WI38 (cell line): ENCODE results near the gene AUNIP.

ENCODE experiments used
- H3K4me3 ChIP-seq: 2 replicates; pipeline ENCODE4 v1.5.1; 2011; ENCODE audit warnings: low read depth, mild to moderate bottlenecking, control low read depth, low read length
- CTCF ChIP-seq: IDR thresholded peaks from 2 replicates; pipeline ENCODE4 v1.5.1; 2012; ENCODE audit warnings: low read depth, mild to moderate bottlenecking, control low read depth, low read length

Gene AUNIP

DNA sequence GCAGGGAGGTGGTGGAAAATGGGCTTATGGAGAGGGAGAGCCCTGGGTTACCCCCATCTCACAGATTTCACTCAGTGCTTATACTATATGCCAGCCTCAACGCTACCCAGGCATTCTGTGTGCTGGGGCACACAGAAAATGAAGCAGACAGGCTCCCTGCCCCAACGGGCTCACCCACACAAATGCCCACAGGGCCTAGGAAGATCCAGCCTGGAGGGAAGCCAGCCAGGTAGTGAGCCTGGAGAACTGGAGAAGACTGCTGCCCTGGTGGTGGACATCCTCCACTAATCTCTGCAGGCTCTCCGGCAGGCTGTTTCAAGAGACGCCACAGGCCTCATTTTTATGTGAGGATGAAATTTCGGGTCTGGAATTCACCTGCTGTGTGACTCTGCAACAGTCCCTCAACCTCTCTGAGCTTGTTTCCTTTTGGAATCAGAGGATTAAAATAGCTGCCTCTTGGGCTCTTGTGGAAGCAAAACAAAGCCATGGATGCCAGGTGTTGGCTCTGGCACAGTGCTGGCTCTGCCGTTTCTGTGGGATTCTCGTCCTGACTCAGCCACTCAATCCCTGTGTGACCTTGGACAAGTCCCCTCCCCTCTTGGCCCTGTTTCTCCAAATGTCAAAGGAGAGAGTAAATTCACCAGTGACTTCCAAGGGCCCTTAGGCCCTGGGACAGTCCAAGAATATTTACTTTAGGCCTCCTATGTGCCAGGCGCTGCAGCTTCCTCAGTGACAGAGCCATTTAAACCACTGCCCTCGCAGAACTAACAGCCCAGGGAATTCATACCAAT is 12.6 kb upstream of the AUNIP start:
- no peak for TF ChIP-seq CTCF
- H3K4me3 ChIP-seq, result no peak overlapping the region

GRCh38 chr1:25871086-25871703 is 11.9 kb upstream of the AUNIP start:
- no peak for TF ChIP-seq CTCF
- H3K4me3 ChIP-seq, result no peak overlapping the region

DNA sequence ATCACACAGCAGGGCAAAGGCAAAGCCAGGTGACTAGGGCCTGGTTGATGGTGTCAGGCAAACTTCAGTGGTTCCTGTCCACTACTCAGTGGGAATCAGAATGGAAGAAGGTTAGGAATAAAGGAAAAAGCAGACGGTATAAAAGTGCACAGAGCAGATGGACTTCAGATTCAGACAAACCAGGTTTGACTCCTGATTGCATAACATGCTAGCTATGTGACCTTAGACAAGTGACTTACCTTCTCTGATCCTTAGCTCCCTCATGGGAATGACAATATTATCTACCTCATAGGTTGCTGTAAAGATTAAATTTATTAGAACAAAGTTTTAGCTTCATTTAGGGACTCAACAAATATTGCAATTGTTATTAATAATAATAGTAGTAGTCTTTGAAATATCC is 11.4 kb upstream of the AUNIP start:
- no peak for TF ChIP-seq CTCF
- no peak overlapping the region for H3K4me3 ChIP-seq

- no peak for TF ChIP-seq CTCF
- no peak overlapping the region for H3K4me3 ChIP-seq
Observed at GRCh38 chr1:25869909-25870606, 10.8 kb upstream of the AUNIP start.

DNA sequence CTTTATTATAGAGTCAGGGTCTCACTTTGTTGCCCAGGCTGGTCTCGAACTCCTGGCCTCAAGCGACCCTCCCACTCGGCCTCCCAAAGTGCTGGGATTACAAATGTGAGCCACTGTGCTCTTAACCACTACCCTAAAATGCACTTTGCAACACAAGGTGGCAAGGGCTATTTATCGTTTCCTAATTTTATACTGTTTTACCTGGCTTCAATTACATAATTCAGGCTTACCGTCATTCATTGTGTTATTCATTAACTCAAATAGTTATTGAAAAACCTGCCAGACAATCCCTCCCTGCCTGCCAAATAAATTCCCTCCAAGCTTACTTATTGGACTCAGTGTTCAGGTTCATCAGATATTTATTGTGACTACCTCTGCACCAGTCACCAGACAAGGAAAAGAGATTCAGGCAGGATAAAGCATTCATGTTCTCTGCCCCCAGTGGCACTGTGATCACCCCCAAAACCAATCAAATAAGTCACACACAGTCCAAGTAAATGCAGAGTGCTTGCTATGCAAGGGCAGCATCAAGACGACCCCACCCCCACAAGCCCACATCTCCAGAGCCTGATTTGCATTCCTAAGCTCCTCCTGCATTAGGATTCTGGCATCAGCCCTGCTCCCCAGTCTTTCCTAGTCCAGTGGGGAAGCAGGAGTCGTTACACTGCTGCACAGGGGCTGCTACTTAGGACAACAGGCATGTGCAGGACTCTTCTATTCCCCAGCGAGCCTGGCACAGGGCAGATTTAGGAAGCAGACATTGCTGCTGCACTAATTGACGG is 8.1 kb upstream of the AUNIP start:
- no peak for TF ChIP-seq CTCF
- H3K4me3 ChIP-seq, result no peak overlapping the region

GRCh38 chr1:25866288-25866687 is 7.0 kb upstream of the AUNIP start:
- H3K4me3 ChIP-seq, result no peak overlapping the region
- TF ChIP-seq CTCF, result no peak
